SU-DHL-6 (cell line): Measurements from ENCODE around the gene SLC30A7.

ENCODE experiments used
- EZH2phosphoT487 ChIP-seq: fragments of 200-600 bp; sonication (generic), shearing (Covaris generic); conservative IDR thresholded peaks from 2 replicates; pipeline ENCODE4 v1.6.1; 2018; ENCODE audit warnings: mild to moderate bottlenecking, antibody characterized with exemption, low read length, moderate library complexity, mixed read lengths
- TF ChIP-seq, protein P1 (sequence below): fragments of 200-600 bp; sonication (generic); IDR thresholded peaks from one replicate; pipeline ENCODE4 v1.5.1; 2017; ENCODE audit warnings: antibody characterized with exemption, mild to moderate bottlenecking, low read length, moderate library complexity; ENCODE audit not compliant: insufficient read depth, poor library complexity, severe bottlenecking

DNA sequence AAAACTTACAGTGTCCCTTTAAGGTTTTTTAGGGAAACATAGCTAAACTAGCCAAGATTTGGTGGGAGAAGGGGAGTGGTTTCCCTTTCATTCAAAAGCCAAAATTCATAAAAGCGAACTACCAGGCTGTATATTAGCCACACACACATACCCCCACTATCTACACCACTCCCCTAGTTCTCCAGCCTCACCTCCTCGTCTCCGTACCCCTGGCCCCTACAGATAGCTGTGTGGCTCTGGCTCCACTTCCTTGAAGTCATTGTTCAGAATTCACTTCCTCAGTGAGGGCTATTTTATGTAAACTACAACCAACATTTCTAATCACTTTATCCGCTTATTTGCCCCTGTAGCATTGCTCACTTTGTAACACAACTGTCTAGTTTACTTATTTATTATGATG, 135.0 kb downstream of the SLC30A7 start:
- TF ChIP-seq, protein P1, sequence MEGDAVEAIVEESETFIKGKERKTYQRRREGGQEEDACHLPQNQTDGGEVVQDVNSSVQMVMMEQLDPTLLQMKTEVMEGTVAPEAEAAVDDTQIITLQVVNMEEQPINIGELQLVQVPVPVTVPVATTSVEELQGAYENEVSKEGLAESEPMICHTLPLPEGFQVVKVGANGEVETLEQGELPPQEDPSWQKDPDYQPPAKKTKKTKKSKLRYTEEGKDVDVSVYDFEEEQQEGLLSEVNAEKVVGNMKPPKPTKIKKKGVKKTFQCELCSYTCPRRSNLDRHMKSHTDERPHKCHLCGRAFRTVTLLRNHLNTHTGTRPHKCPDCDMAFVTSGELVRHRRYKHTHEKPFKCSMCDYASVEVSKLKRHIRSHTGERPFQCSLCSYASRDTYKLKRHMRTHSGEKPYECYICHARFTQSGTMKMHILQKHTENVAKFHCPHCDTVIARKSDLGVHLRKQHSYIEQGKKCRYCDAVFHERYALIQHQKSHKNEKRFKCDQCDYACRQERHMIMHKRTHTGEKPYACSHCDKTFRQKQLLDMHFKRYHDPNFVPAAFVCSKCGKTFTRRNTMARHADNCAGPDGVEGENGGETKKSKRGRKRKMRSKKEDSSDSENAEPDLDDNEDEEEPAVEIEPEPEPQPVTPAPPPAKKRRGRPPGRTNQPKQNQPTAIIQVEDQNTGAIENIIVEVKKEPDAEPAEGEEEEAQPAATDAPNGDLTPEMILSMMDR, result no peak
- no peak for TF ChIP-seq EZH2phosphoT487
